Measurements from ENCODE around the gene RPL35. TPM values are rescaled to one million over a fixed set of nuclear protein-coding genes. Genes with fewer than 3 reads are reported as not detected.

Gene RPL35
- total and polyA plus RNA-seq, 2 of the 8 experiments (the other 6 are each of a cell fraction or from before 2014, with no cell fraction given) = 1,831 to 2,448 TPM

DNA sequence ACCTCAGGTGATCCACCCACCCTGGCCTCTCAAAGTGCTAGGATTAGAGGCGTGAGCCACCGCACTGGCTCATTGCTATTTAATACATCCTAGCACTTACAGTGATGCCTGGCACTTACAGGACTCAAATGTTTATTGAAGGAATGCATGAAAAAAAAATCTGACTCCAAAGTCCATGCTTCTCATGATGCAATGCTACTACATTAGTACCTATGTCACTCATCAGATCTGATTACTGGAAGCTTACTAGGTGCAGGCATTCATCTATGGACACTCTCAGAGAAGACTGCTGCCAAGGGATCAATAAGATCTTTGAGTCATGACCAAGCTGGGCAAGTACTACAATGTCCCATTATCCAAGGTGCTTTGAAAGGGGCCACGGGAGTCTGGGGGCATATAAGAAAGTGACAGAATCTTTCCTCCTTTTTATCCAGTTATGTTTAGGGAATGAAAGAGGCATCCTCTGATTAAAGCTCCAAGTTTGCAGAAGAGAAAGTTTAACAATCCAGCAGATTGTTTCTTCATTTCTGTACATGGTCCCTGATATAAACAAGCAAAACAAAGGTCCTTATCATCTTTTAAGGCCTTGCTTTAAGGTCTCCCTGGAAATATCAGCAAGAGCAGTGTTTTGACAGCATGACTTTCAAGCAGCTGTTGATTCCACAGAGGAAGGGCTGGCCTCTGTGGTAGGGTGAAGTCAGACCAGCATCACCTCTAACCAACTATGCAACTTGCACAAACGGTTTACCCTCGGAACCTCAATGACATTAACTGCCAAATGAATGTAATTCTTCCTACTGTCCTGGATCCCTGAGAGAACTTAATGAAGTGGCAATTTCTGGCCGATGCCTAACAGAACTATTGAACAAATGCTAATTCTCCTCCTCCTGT is 36.1 kb upstream of the RPL35 start:
- Histone ChIP-seq H2BK120ac (replicated peaks; ENCODE audit: low read depth, low read length) (no peak overlapping the region), H3K36me3 (ENCODE audit: control insufficient read depth in 2 of 4, insufficient read depth in 4 of 4, low read length in 3 of 4) (peaks cover 0 to 6% (median 0%) of the 10 kb centered on the region in 4 experiments; a peak in 3 of 8 replicates), H2BK15ac (ENCODE audit: low read length) (no peak overlapping the region), H2BK5ac (ENCODE audit: low read depth, low read length) (no peak overlapping the region), H3K27me3 (replicated peaks in 1 of 4; ENCODE audit: control insufficient read depth in 3 of 4, extremely low read depth in 1 of 4, insufficient read depth in 3 of 4, low read length in 3 of 4) (no peaks in the 10 kb centered on the region), H3K23ac (ENCODE audit: insufficient read length) (no peak overlapping the region), H2BK12ac (ENCODE audit: low read depth, low read length) (no peak overlapping the region), H3K79me2 (ENCODE audit: control insufficient read depth in 1 of 2, insufficient read depth in 2 of 2, low read length in 2 of 2) (no peaks in the 10 kb centered on the region), H3K18ac (ENCODE audit: extremely low read depth, low read length) (no peak overlapping the region), H3K56ac (replicated peaks; ENCODE audit: insufficient read length, low read depth, low read length) (no peak overlapping the region), H4K20me1 (replicated peaks in 1 of 2; ENCODE audit: control insufficient read depth in 1 of 2, insufficient read depth in 2 of 2, low read length in 2 of 2) (no peaks in the 10 kb centered on the region), H3K4me2 (ENCODE audit: insufficient read depth in 1 of 2, low read depth in 2 of 2, low read length in 2 of 2) (no peak overlapping the region), H3K23me2 (ENCODE audit: low read depth, low read length) (no peaks in the 10 kb centered on the region), H3K9me3 (ENCODE audit: insufficient read depth in 2 of 2, low read depth in 1 of 2, low read length in 1 of 2) (no peaks in the 10 kb centered on the region), H2AK5ac (ENCODE audit: low read depth, low read length) (no peak overlapping the region), H3K27ac (ENCODE audit: low read depth, low read length) (no peak overlapping the region), H4K5ac (ENCODE audit: insufficient read length, low read depth, low read length) (no peak overlapping the region), H3K4me1 (replicated peaks in 1 of 4; ENCODE audit: control insufficient read depth in 3 of 4, insufficient read depth in 4 of 4, low read length in 3 of 4) (0 out of 7 replicates have a peak, but pooled peaks cover 0 to 2% (median 0%) of the 10 kb centered on the region in 4 experiments), H2AFZ (ENCODE audit: low read length) (no peak overlapping the region), H4K91ac (replicated peaks; ENCODE audit: insufficient read length, low read length) (no peak overlapping the region), H3K79me1 (ENCODE audit: low read depth, low read length) (no peaks in the 10 kb centered on the region), H3K14ac (ENCODE audit: insufficient read length) (no peak overlapping the region), H3K4ac (replicated peaks; ENCODE audit: insufficient read length, low read depth, low read length) (no peak overlapping the region), H3K4me3 (ENCODE audit: extremely low read depth in 1 of 4, insufficient read depth in 2 of 4, low read depth in 3 of 4, low read length in 4 of 4) (no peak overlapping the region), H3K9ac (replicated peaks in 1 of 4; ENCODE audit: extremely low read depth in 1 of 4, low read depth in 3 of 4, low read length in 3 of 4) (no peak overlapping the region), H2BK20ac (ENCODE audit: low read length) (no peak overlapping the region), H4K8ac (ENCODE audit: extremely low read depth, insufficient read depth, low read length) (no peak overlapping the region)
- FAIRE-seq = no peak
- no peak for DNase-seq (ENCODE audit: low read depth in 1 of 2, low spot score in 2 of 2)
- ChIA-PET CTCF (ENCODE audit: partially characterized antibody) (interaction anchor here (0.6 to 1.3 kb wide), 2 partner anchors 42 to 613 kb away, joined by 3 to 4 read pairs; no protein-coding TSS in a partner anchor), POLR2A (ENCODE audit: partially characterized antibody) (interaction anchor here (0.5 to 2.5 kb wide), 4 partner anchors 11 to 510 kb away, joined by 3 to 11 read pairs (median 3); partner anchors contain the start of genes ARPC5L and RPL35)
- 90% methylated on average over 6 of the region's 6 CpGs; no CpG with 5 or more reads in 1 of the 2 experiments for WGBS, 2 experiments (ENCODE audit: extremely low coverage in 1 of 2, insufficient coverage in 1 of 2, insufficient read length in 1 of 2, insufficient replicate concordance in 2 of 2, low coverage in 1 of 2, low lambda C conversion rate in 2 of 2, missing lambda C conversion rate in 1 of 2)
- no peak for TF ChIP-seq EP300 (IDR thresholded peaks at IDR 0.05; ENCODE audit: borderline replicate concordance in 1 of 2, low read depth in 2 of 2, low read length in 2 of 2)
- TF ChIP-seq, protein P1, sequence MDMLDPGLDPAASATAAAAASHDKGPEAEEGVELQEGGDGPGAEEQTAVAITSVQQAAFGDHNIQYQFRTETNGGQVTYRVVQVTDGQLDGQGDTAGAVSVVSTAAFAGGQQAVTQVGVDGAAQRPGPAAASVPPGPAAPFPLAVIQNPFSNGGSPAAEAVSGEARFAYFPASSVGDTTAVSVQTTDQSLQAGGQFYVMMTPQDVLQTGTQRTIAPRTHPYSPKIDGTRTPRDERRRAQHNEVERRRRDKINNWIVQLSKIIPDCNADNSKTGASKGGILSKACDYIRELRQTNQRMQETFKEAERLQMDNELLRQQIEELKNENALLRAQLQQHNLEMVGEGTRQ (IDR thresholded peaks at IDR 0.05; ENCODE audit: low read length) = no peak
- TF ChIP-seq MAFK (IDR thresholded peaks at IDR 0.05; ENCODE audit: low read depth, low read length) = no peak
- no peak for TF ChIP-seq TEAD4 (IDR thresholded peaks at IDR 0.05; ENCODE audit: low read depth, low read length)
- TF ChIP-seq RXRA (IDR thresholded peaks at IDR 0.05; ENCODE audit: insufficient read depth, low read depth, low read length) = no peak
- TF ChIP-seq CBX8 (IDR thresholded peaks at IDR 0.05; ENCODE audit: borderline replicate concordance, low read depth, low read length) = no peak
- no peak for TF ChIP-seq EGR1 (IDR thresholded peaks at IDR 0.05; ENCODE audit: borderline replicate concordance, low read depth, low read length)
- no peak for TF ChIP-seq ASH2L (IDR thresholded peaks at IDR 0.05; ENCODE audit: low read length)
- TF ChIP-seq PHF8 (conservative IDR thresholded peaks at IDR 0.05; ENCODE audit: low read depth, low read length) = no peak
- TF ChIP-seq SP2 (IDR thresholded peaks at IDR 0.05; ENCODE audit: low read length) = no peak
- TF ChIP-seq RFX5 (IDR thresholded peaks at IDR 0.05; ENCODE audit: borderline replicate concordance, low read depth, low read length) = no peak
